HepG2 (cell line): Measurements from ENCODE around the gene KCTD5. TPM values are rescaled to one million over a fixed set of nuclear protein-coding genes. Genes with fewer than 3 reads are reported as not detected.

Experiments used
- ASH2L ChIP-seq: fragments of 300-600, 200-600 bp; sonication (generic); IDR thresholded peaks from 2 replicates; pipeline ENCODE4 v1.7.0; 2017; ENCODE audit warnings: low read depth, mild to moderate bottlenecking, moderate library complexity, mixed read lengths, low read length; ENCODE audit not compliant: insufficient read length
- CENPT ChIP-seq: sonication (generic); formaldehyde crosslinking; IDR thresholded peaks from 2 replicates; pipeline ENCODE4 v1.8.0; 2022; ENCODE audit warnings: low read depth, mild to moderate bottlenecking, moderate library complexity, missing genetic modification reagents
- DMAP1 ChIP-seq: IDR thresholded peaks from 2 replicates; pipeline ENCODE4 v1.6.1; 2016
- HOXA5 ChIP-seq: sonication (generic); formaldehyde crosslinking; IDR thresholded peaks from 2 replicates; pipeline ENCODE4 v1.4.0; 2020; ENCODE audit warnings: missing genetic modification reagents
- HOXA7 ChIP-seq: sonication (generic); formaldehyde crosslinking; IDR thresholded peaks from 2 replicates; pipeline ENCODE4 v1.8.1; 2022; ENCODE audit warnings: mild to moderate bottlenecking, missing genetic modification reagents, moderate library complexity
- HOXD1 ChIP-seq: sonication (generic); formaldehyde crosslinking; IDR thresholded peaks from 2 replicates; pipeline ENCODE4 v1.5.0; 2020; ENCODE audit warnings: missing genetic modification reagents
- MAFG ChIP-seq: sonication (generic); formaldehyde crosslinking; IDR thresholded peaks from 2 replicates; pipeline ENCODE4 v1.5.1; 2020; ENCODE audit warnings: mild to moderate bottlenecking, missing genetic modification reagents
- MXD4 ChIP-seq: IDR thresholded peaks from 2 replicates; pipeline ENCODE4 v1.6.1; 2016; ENCODE audit warnings: mild to moderate bottlenecking, missing biosample characterization, missing genetic modification reagents
- NR1H2 ChIP-seq: sonication (generic); formaldehyde crosslinking; IDR thresholded peaks from 2 replicates; pipeline ENCODE4 v1.8.1; 2022; ENCODE audit warnings: low read depth, missing genetic modification reagents, borderline replicate concordance
- SMAD3 ChIP-seq: sonication (generic); formaldehyde crosslinking; IDR thresholded peaks from 2 replicates; pipeline ENCODE4 v1.4.0; 2020; ENCODE audit warnings: missing genetic modification reagents
- STAT5B ChIP-seq: sonication (generic); formaldehyde crosslinking; IDR thresholded peaks from 2 replicates; pipeline ENCODE4 v1.4.0; 2020; ENCODE audit warnings: missing genetic modification reagents
- ZMYM4 ChIP-seq: sonication (generic); formaldehyde crosslinking; IDR thresholded peaks from 2 replicates; pipeline ENCODE4 v1.8.1; 2023; ENCODE audit warnings: mild to moderate bottlenecking, missing genetic modification reagents
- ZNF350 ChIP-seq: sonication (generic); formaldehyde crosslinking; IDR thresholded peaks from 2 replicates; pipeline ENCODE4 v1.4.0; 2020; ENCODE audit warnings: mild to moderate bottlenecking, low read depth, missing genetic modification reagents, borderline replicate concordance
- ZNF501 ChIP-seq: sonication (generic); formaldehyde crosslinking; IDR thresholded peaks from 2 replicates; pipeline ENCODE4 v1.5.1; 2020; ENCODE audit warnings: mild to moderate bottlenecking, moderate library complexity, missing genetic modification reagents
- ZNF572 ChIP-seq: sonication (generic); formaldehyde crosslinking; IDR thresholded peaks from 2 replicates; pipeline ENCODE4 v1.5.1; 2020; ENCODE audit warnings: mild to moderate bottlenecking, missing genetic modification reagents
- ZNF616 ChIP-seq: sonication (generic); formaldehyde crosslinking; IDR thresholded peaks from 2 replicates; pipeline ENCODE4 v1.5.0; 2020; ENCODE audit warnings: low read depth, mild to moderate bottlenecking, missing genetic modification reagents
- ZNF674 ChIP-seq: sonication (generic); formaldehyde crosslinking; IDR thresholded peaks from 2 replicates; pipeline ENCODE4 v1.5.0; 2020; ENCODE audit warnings: low read depth, mild to moderate bottlenecking, missing genetic modification reagents
- polyA plus RNA-seq, 8 experiments: library from polyadenylated mRNA; depleted of rRNA in 3 of 8; stranded (reverse) in 7 of 8; unstranded in 1 of 8; fragments of >200 nt; fragmentation: Illumina TruSeq in 4 of 8; extraction: Trizol in 4 of 8; gene quantifications; 2 replicates each; pipeline versions ENCODE4 v1.2.1 to v1.2.3, GENCODE V29; 2011 to 2016; ENCODE audit warnings: low read depth in 4 of 8, missing spikeins in 1 of 8, mixed read lengths in 1 of 8; ENCODE audit not compliant: insufficient read depth in 1 of 8
- total RNA-seq, 5 experiments: library from RNA; depleted of rRNA; stranded (reverse); fragments of >200 nt; fragmentation: Illumina TruSeq; extraction: Trizol; gene quantifications; 2 replicates each; pipeline ENCODE4 v1.2.3, GENCODE V29; 2016; ENCODE audit warnings: low read depth in 1 of 5
- TF ChIP-seq, protein P1 (sequence below), 2 experiments: IDR thresholded peaks; 2 replicates each; pipeline ENCODE4 v1.6.1; 2011 to 2012; ENCODE audit warnings: low read length in 2 of 2, borderline replicate concordance in 1 of 2, low read depth in 1 of 2, mild to moderate bottlenecking in 1 of 2, moderate library complexity in 1 of 2
- TF ChIP-seq, protein P2 (sequence below): sonication (generic); formaldehyde crosslinking; IDR thresholded peaks from 2 replicates; pipeline ENCODE4 v1.5.0; 2020; ENCODE audit warnings: missing genetic modification reagents, mild to moderate bottlenecking, borderline replicate concordance
- TF ChIP-seq, protein P3 (sequence below): sonication (generic); formaldehyde crosslinking; IDR thresholded peaks from 2 replicates; pipeline ENCODE4 v1.4.0; 2020; ENCODE audit warnings: low read depth, mild to moderate bottlenecking, missing genetic modification reagents
- TF ChIP-seq, protein P4 (sequence below): sonication (generic); formaldehyde crosslinking; IDR thresholded peaks from 2 replicates; pipeline ENCODE4 v1.5.1; 2020; ENCODE audit warnings: missing genetic modification reagents, mild to moderate bottlenecking, borderline replicate concordance
- TF ChIP-seq, protein P5 (sequence below): sonication (generic); formaldehyde crosslinking; IDR thresholded peaks from 2 replicates; pipeline ENCODE4 v1.4.0; 2020; ENCODE audit warnings: mild to moderate bottlenecking, missing genetic modification reagents

Gene KCTD5
- total and polyA plus RNA-seq, 2 of the 13 experiments (the other 11 are each of a cell fraction or from before 2014, with no cell fraction given): 25.4 to 29.8 TPM

DNA sequence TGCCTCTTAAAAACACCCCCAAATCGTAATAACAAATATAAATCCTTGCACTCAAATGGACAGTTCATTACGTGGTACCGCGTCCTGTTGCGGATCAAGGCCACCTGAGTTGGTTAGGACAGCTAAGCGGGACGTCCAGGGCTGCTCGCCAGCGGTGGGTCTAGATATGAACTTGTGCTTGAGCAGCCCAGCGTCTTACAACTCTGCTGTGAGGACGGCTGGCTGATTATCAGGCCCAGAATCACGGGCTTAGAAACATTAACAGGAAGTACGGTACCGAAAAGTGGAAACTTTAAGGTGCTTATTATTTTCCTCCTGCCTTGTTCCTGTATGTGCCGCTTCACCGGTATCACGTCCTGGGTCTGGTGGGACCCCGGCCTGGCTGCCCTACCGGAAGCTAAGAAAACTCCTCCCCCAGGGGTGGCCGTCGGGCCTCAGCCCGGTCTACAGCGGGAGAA is 69.3 kb downstream of the KCTD5 start (continued):
- TF ChIP-seq, protein P1, sequence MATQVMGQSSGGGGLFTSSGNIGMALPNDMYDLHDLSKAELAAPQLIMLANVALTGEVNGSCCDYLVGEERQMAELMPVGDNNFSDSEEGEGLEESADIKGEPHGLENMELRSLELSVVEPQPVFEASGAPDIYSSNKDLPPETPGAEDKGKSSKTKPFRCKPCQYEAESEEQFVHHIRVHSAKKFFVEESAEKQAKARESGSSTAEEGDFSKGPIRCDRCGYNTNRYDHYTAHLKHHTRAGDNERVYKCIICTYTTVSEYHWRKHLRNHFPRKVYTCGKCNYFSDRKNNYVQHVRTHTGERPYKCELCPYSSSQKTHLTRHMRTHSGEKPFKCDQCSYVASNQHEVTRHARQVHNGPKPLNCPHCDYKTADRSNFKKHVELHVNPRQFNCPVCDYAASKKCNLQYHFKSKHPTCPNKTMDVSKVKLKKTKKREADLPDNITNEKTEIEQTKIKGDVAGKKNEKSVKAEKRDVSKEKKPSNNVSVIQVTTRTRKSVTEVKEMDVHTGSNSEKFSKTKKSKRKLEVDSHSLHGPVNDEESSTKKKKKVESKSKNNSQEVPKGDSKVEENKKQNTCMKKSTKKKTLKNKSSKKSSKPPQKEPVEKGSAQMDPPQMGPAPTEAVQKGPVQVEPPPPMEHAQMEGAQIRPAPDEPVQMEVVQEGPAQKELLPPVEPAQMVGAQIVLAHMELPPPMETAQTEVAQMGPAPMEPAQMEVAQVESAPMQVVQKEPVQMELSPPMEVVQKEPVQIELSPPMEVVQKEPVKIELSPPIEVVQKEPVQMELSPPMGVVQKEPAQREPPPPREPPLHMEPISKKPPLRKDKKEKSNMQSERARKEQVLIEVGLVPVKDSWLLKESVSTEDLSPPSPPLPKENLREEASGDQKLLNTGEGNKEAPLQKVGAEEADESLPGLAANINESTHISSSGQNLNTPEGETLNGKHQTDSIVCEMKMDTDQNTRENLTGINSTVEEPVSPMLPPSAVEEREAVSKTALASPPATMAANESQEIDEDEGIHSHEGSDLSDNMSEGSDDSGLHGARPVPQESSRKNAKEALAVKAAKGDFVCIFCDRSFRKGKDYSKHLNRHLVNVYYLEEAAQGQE (IDR thresholded peaks at IDR 0.05; ENCODE audit: borderline replicate concordance in 1 of 2, low read depth in 1 of 2, low read length in 2 of 2): no peak
- TF ChIP-seq ZNF350 (CRISPR knock-in tag) (no peak; the same call in 1 of the 2 replicates), DMAP1 (CRISPR knock-in tag) (no peak; the same call in 1 of the 2 replicates), ZNF616 (CRISPR knock-in tag) (no peak; the same call in 1 of the 2 replicates), HOXA7 (CRISPR knock-in tag) (no peak), HOXD1 (no peak), HOXA5 (CRISPR knock-in tag) (peak; percentile 84; the same call in 1 of the 2 replicates), MXD4 (CRISPR knock-in tag) (no peak), STAT5B (CRISPR knock-in tag) (no peak), ZMYM4 (CRISPR knock-in tag) (no peak), ZNF572 (CRISPR knock-in tag) (no peak; the same call in 1 of the 2 replicates), ASH2L (no peak), SMAD3 (CRISPR knock-in tag) (0 out of 2 replicates have a peak, but pooled peaks have one; percentile 21), ZNF501 (CRISPR knock-in tag) (no peak), ZNF674 (CRISPR knock-in tag) (no peak), MAFG (CRISPR knock-in tag) (no peak), NR1H2 (CRISPR knock-in tag) (no peak), CENPT (CRISPR knock-in tag) (no peak)
- TF ChIP-seq, protein P2, sequence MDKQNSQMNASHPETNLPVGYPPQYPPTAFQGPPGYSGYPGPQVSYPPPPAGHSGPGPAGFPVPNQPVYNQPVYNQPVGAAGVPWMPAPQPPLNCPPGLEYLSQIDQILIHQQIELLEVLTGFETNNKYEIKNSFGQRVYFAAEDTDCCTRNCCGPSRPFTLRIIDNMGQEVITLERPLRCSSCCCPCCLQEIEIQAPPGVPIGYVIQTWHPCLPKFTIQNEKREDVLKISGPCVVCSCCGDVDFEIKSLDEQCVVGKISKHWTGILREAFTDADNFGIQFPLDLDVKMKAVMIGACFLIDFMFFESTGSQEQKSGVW: no peak
- TF ChIP-seq, protein P3, sequence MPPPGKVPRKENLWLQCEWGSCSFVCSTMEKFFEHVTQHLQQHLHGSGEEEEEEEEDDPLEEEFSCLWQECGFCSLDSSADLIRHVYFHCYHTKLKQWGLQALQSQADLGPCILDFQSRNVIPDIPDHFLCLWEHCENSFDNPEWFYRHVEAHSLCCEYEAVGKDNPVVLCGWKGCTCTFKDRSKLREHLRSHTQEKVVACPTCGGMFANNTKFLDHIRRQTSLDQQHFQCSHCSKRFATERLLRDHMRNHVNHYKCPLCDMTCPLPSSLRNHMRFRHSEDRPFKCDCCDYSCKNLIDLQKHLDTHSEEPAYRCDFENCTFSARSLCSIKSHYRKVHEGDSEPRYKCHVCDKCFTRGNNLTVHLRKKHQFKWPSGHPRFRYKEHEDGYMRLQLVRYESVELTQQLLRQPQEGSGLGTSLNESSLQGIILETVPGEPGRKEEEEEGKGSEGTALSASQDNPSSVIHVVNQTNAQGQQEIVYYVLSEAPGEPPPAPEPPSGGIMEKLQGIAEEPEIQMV (CRISPR knock-in tag): no peak
- TF ChIP-seq, protein P4, sequence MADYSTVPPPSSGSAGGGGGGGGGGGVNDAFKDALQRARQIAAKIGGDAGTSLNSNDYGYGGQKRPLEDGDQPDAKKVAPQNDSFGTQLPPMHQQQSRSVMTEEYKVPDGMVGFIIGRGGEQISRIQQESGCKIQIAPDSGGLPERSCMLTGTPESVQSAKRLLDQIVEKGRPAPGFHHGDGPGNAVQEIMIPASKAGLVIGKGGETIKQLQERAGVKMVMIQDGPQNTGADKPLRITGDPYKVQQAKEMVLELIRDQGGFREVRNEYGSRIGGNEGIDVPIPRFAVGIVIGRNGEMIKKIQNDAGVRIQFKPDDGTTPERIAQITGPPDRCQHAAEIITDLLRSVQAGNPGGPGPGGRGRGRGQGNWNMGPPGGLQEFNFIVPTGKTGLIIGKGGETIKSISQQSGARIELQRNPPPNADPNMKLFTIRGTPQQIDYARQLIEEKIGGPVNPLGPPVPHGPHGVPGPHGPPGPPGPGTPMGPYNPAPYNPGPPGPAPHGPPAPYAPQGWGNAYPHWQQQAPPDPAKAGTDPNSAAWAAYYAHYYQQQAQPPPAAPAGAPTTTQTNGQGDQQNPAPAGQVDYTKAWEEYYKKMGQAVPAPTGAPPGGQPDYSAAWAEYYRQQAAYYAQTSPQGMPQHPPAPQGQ: no peak
- TF ChIP-seq, protein P5, sequence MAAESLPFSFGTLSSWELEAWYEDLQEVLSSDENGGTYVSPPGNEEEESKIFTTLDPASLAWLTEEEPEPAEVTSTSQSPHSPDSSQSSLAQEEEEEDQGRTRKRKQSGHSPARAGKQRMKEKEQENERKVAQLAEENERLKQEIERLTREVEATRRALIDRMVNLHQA: no peak
